NT2/D1 (cell line): ENCODE data around the gene SQSTM1.
A peak's percentile ranks its signal among the peaks of the same experiment; 100 is the strongest.

ENCODE experiments used
- DNase-seq: peaks from one replicate; pipeline ENCODE4 v3.0.0-alpha.2; 2011; ENCODE audit warnings: low read depth, low spot score
- H3K27me3 ChIP-seq: 2 replicates; pipeline ENCODE4 v1.6.0; 2011; ENCODE audit warnings: mild to moderate bottlenecking; ENCODE audit not compliant: insufficient read length, insufficient read depth
- H3K36me3 ChIP-seq: 2 replicates; pipeline ENCODE4 v1.6.1; 2011; ENCODE audit warnings: mild to moderate bottlenecking, low read length, mixed read lengths; ENCODE audit not compliant: insufficient read depth, insufficient read length
- H3K4me1 ChIP-seq: 2 replicates; pipeline ENCODE4 v1.5.1; 2011; ENCODE audit not compliant: insufficient read depth, insufficient read length
- H3K4me3 ChIP-seq: 2 replicates; pipeline ENCODE4 v1.5.1; 2011; ENCODE audit warnings: low read depth; ENCODE audit not compliant: insufficient read length
- H3K9ac ChIP-seq: 2 replicates; pipeline ENCODE4 v1.6.0; 2011; ENCODE audit warnings: low read depth; ENCODE audit not compliant: insufficient read length
- H3K9me3 ChIP-seq: 2 replicates; pipeline ENCODE4 v1.5.1; 2011; ENCODE audit warnings: mild to moderate bottlenecking, low read length; ENCODE audit not compliant: insufficient read depth
- SUZ12 ChIP-seq: IDR thresholded peaks from 2 replicates; pipeline ENCODE4 v1.6.1; 2011; ENCODE audit not compliant: insufficient read length, insufficient read depth; ENCODE audit errors: extremely low read depth
- YY1 ChIP-seq: IDR thresholded peaks from 2 replicates; pipeline ENCODE4 v1.6.1; 2011; ENCODE audit not compliant: insufficient read length, insufficient read depth
- ZNF274 ChIP-seq: IDR thresholded peaks from 2 replicates; pipeline ENCODE4 v1.6.1; 2011; ENCODE audit warnings: mild to moderate bottlenecking, low read depth, low read length

The SQSTM1 gene

DNA sequence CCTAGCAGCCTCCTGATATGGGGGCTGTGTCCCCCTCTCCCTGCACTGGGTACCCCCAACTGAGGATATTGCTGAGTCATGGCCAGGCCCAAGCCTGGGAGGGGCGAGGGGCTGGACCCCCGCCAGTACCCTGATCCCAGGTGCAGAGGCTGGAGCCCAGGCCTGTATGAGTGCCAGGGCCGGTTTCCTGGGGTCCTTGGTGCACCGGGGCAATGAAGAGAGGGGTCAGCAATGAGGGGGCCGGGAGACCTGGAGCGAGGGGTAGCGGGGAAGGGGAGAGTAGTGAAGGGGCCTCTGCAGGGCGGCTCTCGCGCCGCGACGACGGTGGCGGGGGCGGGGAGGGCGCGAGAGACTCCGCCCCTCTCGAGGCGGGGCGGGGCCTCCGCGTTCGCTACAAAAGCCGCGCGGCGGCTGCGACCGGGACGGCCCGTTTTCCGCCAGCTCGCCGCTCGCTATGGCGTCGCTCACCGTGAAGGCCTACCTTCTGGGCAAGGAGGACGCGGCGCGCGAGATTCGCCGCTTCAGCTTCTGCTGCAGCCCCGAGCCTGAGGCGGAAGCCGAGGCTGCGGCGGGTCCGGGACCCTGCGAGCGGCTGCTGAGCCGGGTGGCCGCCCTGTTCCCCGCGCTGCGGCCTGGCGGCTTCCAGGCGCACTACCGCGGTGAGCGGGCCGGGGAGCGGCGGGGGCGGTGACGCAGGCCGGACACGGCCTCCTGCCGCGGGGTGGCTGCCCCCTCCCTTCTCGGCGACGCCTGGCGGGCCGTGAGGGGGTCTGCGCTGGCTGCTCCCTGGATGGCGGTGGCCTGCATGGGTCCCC lies at the start of gene SQSTM1:
Gene SQSTM1 (plus strand): TSS at position 423 of the 815 bp plus-strand sequence. CDS start 32 bp downstream, at position 455.
- Histone ChIP-seq H3K9ac (peak within 1 kb of the TSS; percentile 95), H3K27me3 (no peaks in the 10 kb centered on the region), H3K4me1 (peaks cover 26% of the 10 kb centered on the region), H3K4me3 (peak within 1 kb of the TSS; percentile 82), H3K9me3 (no peaks in the 10 kb centered on the region), H3K36me3 (peaks cover 38% of the 10 kb centered on the region)
- TF ChIP-seq ZNF274 = no peak
- TF ChIP-seq SUZ12 = no peak
- no peak for TF ChIP-seq YY1
- no peak for DNase-seq

DNA sequence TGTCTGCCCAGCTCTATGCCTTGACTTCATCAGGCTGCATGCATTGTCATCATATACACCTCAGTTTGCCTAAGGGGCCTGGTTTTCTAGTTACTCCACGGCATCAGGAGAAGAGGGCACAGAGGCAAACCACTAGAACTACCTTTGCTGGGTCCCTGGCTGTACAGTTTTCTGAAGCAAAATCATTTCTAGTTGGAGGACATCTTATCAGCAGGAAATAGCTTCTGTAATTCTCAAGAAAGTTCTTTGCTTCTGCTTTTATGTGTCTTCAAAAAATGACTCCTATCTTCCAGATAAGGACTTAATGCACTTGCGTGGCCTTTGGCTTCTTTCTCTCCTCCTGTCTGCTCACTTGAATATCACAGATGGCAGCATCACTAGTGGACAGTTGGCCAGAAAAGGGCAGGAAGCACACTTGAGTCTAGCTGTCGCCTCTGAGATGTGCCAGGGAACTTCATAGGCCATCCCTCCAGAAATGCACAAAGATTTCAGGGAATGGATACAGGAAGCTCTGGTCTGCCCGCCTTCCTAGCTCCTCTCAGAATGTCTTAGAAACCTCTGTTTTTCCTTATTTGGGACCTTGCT lies 49.3 kb upstream of the SQSTM1 start:
- Histone ChIP-seq H3K9ac (no peak overlapping the region), H3K4me1 (peaks cover 3% of the 10 kb centered on the region), H3K27me3 (no peaks in the 10 kb centered on the region), H3K36me3 (peaks cover 91% of the 10 kb centered on the region), H3K4me3 (no peak overlapping the region), H3K9me3 (no peaks in the 10 kb centered on the region)
- no peak for TF ChIP-seq SUZ12
- no peak for TF ChIP-seq ZNF274
- TF ChIP-seq YY1 = no peak
- DNase-seq = no peak

DNA sequence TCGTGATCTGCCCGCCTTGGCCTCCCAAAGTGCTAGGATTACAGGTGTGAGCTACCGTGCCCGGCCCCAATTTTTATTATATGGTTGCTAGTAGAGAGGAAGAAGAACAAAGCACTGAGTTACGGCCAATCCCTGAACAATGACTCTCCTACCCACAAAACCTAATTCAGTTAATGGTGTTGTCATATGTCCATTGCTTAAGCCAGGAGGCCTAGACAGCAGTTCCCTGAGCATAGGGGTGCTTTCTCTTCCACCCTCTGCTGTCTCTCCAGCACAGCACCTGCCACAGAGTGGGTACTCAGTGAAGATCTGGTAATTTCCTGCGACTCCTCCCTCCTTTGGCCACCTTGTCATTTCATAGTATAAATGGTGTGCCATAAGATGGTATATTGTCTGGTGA lies 48.4 kb upstream of the SQSTM1 start:
- DNase-seq = no peak
- Histone ChIP-seq H3K36me3 (peaks cover 83% of the 10 kb centered on the region), H3K4me3 (no peak overlapping the region), H3K9me3 (no peaks in the 10 kb centered on the region), H3K27me3 (no peaks in the 10 kb centered on the region), H3K4me1 (no peaks in the 10 kb centered on the region), H3K9ac (no peak overlapping the region)
- no peak for TF ChIP-seq ZNF274
- TF ChIP-seq SUZ12 = no peak
- no peak for TF ChIP-seq YY1

DNA sequence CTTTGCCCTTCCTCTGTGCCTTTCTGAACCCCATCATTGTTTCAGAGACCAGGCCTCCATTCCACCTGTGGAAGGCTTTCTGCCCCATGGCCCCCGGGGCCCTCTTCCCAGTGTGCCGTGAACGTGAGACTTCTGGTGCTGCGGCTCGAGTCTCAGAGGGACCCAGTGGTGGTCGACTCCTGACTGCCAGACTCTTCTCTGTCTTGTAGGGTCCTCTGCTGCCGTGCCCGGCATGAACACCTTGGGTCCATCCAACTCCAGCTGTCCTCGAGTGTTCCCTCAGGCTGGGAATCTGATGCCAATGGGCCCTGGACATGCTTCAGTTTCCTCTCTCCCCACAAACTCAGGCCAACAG lies 47.0 kb upstream of the SQSTM1 start:
- Histone ChIP-seq H3K27me3 (no peaks in the 10 kb centered on the region), H3K9ac (no peak overlapping the region), H3K4me3 (no peak overlapping the region), H3K4me1 (no peaks in the 10 kb centered on the region), H3K36me3 (peaks cover 82% of the 10 kb centered on the region), H3K9me3 (no peaks in the 10 kb centered on the region)
- DNase-seq = no peak
- no peak for TF ChIP-seq SUZ12
- no peak for TF ChIP-seq ZNF274
- no peak for TF ChIP-seq YY1

DNA sequence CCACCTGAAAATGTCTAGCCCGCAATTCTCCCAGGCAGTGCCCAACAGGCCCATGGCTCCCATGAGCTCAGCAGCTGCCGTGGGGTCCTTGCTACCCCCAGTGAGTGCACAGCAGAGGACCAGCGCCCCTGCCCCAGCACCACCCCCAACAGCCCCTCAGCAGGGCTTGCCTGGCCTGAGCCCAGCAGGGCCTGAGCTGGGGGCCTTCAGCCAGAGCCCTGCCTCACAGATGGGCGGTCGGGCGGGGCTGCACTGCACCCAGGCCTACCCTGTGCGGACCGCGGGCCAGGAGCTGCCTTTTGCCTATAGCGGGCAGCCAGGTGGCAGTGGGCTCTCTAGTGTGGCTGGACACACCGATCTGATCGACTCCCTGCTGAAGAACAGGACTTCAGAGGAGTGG lies 46.3 kb upstream of the SQSTM1 start:
- peaks cover 77% of the 10 kb centered on the region for H3K36me3 ChIP-seq
- no peak overlapping the region for H3K9ac ChIP-seq
- TF ChIP-seq ZNF274 (no peak), YY1 (no peak), SUZ12 (no peak)
- no peaks in the 10 kb centered on the region for H3K4me1 ChIP-seq
- no peaks in the 10 kb centered on the region for H3K27me3 ChIP-seq
- no peak overlapping the region for H3K4me3 ChIP-seq
- DNase-seq = no peak
- H3K9me3 ChIP-seq = no peaks in the 10 kb centered on the region

DNA sequence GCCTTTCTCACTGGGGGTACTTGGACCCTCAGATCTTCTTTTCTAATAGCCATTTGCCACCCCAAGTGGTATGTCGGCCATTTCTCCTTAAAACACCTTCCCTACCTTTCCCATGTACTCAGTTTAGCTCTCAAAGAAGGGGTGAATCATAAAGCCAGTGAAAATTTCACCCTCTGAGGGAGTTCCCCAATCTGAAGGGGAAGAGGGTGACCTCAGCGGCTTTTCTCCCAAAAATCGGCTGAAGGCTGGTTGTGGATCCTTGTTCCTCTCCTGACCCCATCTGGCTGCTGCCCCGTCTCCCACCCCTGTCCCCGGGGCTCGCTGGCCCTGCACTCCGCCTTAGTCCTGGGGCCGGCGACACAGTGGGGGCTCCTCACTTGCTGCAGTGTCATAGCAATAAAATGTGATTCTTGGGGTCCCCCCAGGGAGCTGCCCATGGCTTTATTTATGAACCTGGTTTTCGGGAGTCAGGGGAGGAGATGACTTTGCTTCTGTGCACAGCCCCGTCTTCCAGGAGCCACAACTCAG lies 44.2 kb upstream of the SQSTM1 start:
- Histone ChIP-seq H3K4me3 (no peak overlapping the region), H3K36me3 (peaks cover 68% of the 10 kb centered on the region), H3K9me3 (no peaks in the 10 kb centered on the region), H3K9ac (no peak overlapping the region), H3K27me3 (no peaks in the 10 kb centered on the region), H3K4me1 (no peaks in the 10 kb centered on the region)
- DNase-seq = no peak
- TF ChIP-seq ZNF274 (no peak), YY1 (no peak), SUZ12 (no peak)

DNA sequence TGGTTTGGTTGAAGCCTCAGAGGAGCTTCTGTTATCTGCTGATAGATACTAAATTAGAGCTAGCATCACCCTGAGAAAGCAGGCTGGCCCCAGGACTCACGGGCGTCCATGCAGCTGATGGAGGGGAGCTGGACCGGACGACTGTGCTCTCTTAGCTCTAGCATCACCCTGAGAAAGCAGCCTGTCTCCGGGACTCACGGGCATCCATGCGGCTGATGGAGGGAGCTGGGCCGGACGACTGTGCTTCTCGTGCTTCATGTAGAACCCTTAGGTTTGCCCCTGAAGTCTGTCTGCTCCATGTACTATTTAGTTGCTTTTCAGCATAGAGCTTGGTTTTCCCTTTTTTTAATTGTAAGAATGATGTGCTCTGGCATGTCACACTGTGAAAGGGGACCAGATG lies 43.2 kb upstream of the SQSTM1 start:
- TF ChIP-seq ZNF274 = no peak
- TF ChIP-seq SUZ12 = no peak
- no peak for TF ChIP-seq YY1
- Histone ChIP-seq H3K36me3 (peaks cover 62% of the 10 kb centered on the region), H3K9me3 (no peaks in the 10 kb centered on the region), H3K4me3 (no peak overlapping the region), H3K4me1 (no peaks in the 10 kb centered on the region), H3K27me3 (no peaks in the 10 kb centered on the region), H3K9ac (no peak overlapping the region)
- no peak for DNase-seq
